Renal cortex interstitium (tissue), 11 donors: ENCODE measurements around the gene CCND1. TPM values are rescaled to one million over a fixed set of nuclear protein-coding genes. Genes with fewer than 3 reads are reported as not detected.

Experiments used
- DNase-seq, 11 donors: peaks; one replicate each; pipeline ENCODE4 v3.0.0-alpha.2; 2013; ENCODE audit warnings: low read depth in 9 of 11, low spot score in 4 of 11; ENCODE audit errors: extremely low read depth in 1 of 11
- polyA plus RNA-seq, 3 donors: library from polyadenylated mRNA; unstranded; fragments of 120-200 nt; gene quantifications; one replicate each; pipeline ENCODE4 v1.2.1, GENCODE V29; 2013; ENCODE audit not compliant: insufficient read length in 3 of 3

CCND1 gene
- polyA plus RNA-seq, 3 donors: 150 to 160 (median 160) TPM

GRCh38 chr11:69658626-69659450 lies 17.9 kb downstream of the CCND1 start:
- DNase-seq: no peak

- DNase-seq: no peak
Measured at GRCh38 chr11:69659591-69659990, 18.6 kb downstream of the CCND1 start.

- no peak for DNase-seq
Measured at GRCh38 chr11:69660001-69660500, 19.1 kb downstream of the CCND1 start.

- DNase-seq: no peak
Measured at GRCh38 chr11:69661413-69661715, 20.4 kb downstream of the CCND1 start.

GRCh38 chr11:69662021-69662698 lies 21.2 kb downstream of the CCND1 start:
- no peak for DNase-seq

- no peak for DNase-seq
Measured at GRCh38 chr11:69662806-69663205, 21.9 kb downstream of the CCND1 start.

GRCh38 chr11:69663326-69663725 lies 22.4 kb downstream of the CCND1 start:
- no peak for DNase-seq

GRCh38 chr11:69664103-69664775 lies 23.3 kb downstream of the CCND1 start:
- DNase-seq: no peak

GRCh38 chr11:69664901-69665300 lies 23.9 kb downstream of the CCND1 start:
- DNase-seq: no peak

- no peak for DNase-seq
Measured at GRCh38 chr11:69665669-69666068, 24.7 kb downstream of the CCND1 start.

- no peak for DNase-seq
Measured at GRCh38 chr11:69666261-69666660, 25.3 kb downstream of the CCND1 start.

- no peak for DNase-seq
Measured at GRCh38 chr11:69666752-69667536, 26.0 kb downstream of the CCND1 start.

GRCh38 chr11:69667619-69668604 lies 27.0 kb downstream of the CCND1 start:
- DNase-seq: no peak

GRCh38 chr11:69669486-69669885 lies 28.5 kb downstream of the CCND1 start:
- no peak for DNase-seq

GRCh38 chr11:69670158-69670845 lies 29.3 kb downstream of the CCND1 start:
- DNase-seq: peak in 10 of 11 donors; percentile 66 to 88 (median 76)

- no peak for DNase-seq
Measured at GRCh38 chr11:69671734-69672465, 30.9 kb downstream of the CCND1 start.
